ENCODE measurements around the gene ADK. TPM values are rescaled to one million over a fixed set of nuclear protein-coding genes. Genes with fewer than 3 reads are reported as not detected.

Gene ADK
- total and polyA plus RNA-seq, 2 of the 4 experiments (the other 2 are of a cell fraction): 30.6 to 40.9 TPM

- Histone ChIP-seq H3K27me3 (ENCODE audit: control insufficient read depth, insufficient read depth, low read length) (no peaks in the 10 kb centered on the region), H3K4me3 (ENCODE audit: insufficient read depth, low read depth, low read length) (no peak overlapping the region), H2BK15ac (ENCODE audit: low read depth, low read length) (no peak overlapping the region), H3K14ac (replicated peaks; ENCODE audit: low read depth, low read length) (no peak overlapping the region), H3K56ac (ENCODE audit: extremely low read depth, insufficient read depth, low read length) (no peak overlapping the region), H2AK9ac (replicated peaks; ENCODE audit: low read depth, low read length, poor library complexity) (no peak overlapping the region), H2BK120ac (ENCODE audit: low read depth, low read length) (no peak overlapping the region), H2AK5ac (ENCODE audit: low read depth, low read length) (no peak overlapping the region), H3K18ac (ENCODE audit: low read depth, low read length) (no peak overlapping the region; the same call in 1 of the 2 replicates), H3K4ac (ENCODE audit: low read depth, low read length) (no peak overlapping the region; the same call in 1 of the 2 replicates), H4K8ac (ENCODE audit: low read depth in 2 of 2, low read length in 2 of 2) (no peak overlapping the region), H2BK5ac (ENCODE audit: low read depth, low read length, poor library complexity, severe bottlenecking) (peak overlapping the region; percentile 33), H3K9me3 (ENCODE audit: control insufficient read depth, insufficient read depth, low read length) (no peaks in the 10 kb centered on the region), H2AFZ (replicated peaks; ENCODE audit: low read length, poor library complexity) (no peak overlapping the region), H4K91ac (ENCODE audit: insufficient read depth, low read depth, low read length) (no peak overlapping the region), H3K9me1 (ENCODE audit: insufficient read depth, low read length) (peaks cover 4% of the 10 kb centered on the region; the same call in 1 of the 2 replicates), H3K23ac (ENCODE audit: low read depth, low read length) (no peak overlapping the region), H3K9ac (ENCODE audit: low read depth, low read length) (no peak overlapping the region), H3K79me1 (ENCODE audit: low read depth in 1 of 2, low read length in 2 of 2) (peaks cover 0 to 8% of the 10 kb centered on the region in 2 experiments; a peak in 2 of 4 replicates), H3K4me1 (ENCODE audit: control insufficient read depth, insufficient read depth, low read length) (peaks cover 3% of the 10 kb centered on the region; the same call in 1 of the 2 replicates), H3K4me2 (ENCODE audit: low read depth, low read length) (peak overlapping the region; percentile 28; the same call in 1 of the 2 replicates), H4K20me1 (ENCODE audit: insufficient read depth, low read length) (peaks cover 4% of the 10 kb centered on the region; the same call in 1 of the 2 replicates), H3K27ac (ENCODE audit: insufficient read depth, low read length) (no peak overlapping the region), H4K5ac (ENCODE audit: low read depth, low read length) (no peak overlapping the region), H3K36me3 (ENCODE audit: control insufficient read depth, insufficient read depth, low read length) (no peaks in the 10 kb centered on the region), H2BK20ac (ENCODE audit: low read depth, low read length) (peak overlapping the region; percentile 50; the same call in 1 of the 2 replicates)
- dilution Hi-C loops (cut with HindIII; ENCODE audit: low sequenced_read_pairs, unreplicated experiment): no loop called here
- CTCF ChIA-PET: no interaction called here
- POLR2A ChIA-PET (ENCODE audit: unreplicated experiment): no interaction called here
- intact Hi-C loops (cut with micrococcal nuclease): no loop called here
- TF ChIP-seq MAFK (IDR thresholded peaks at IDR 0.05; ENCODE audit: low read depth, low read length): no peak
- 0 out of 2 replicates have a peak, but pooled peaks have one; percentile 9 for TF ChIP-seq FOS (IDR thresholded peaks at IDR 0.05; ENCODE audit: low read depth, low read length)
- no peak; the same call in 1 of the 2 replicates for TF ChIP-seq RFX5 (IDR thresholded peaks at IDR 0.05; ENCODE audit: low read depth, low read length)
- DNase-seq: peak; percentile 77
- no TSS peak for BruUV-seq (replicated peaks)
- in situ Hi-C loops (cut with MboI; ENCODE audit: low sequenced_read_pairs): no loop called here
- ATAC-seq (ENCODE audit: low read depth): peak; percentile 80
Measured at GRCh38 chr10:74437822-74438221, 286.8 kb downstream of the ADK start.

All from IMR-90 (cell line).